ENCODE measurements around the gene CERS2.

GRCh38 chr1:150981805-150982712 is 7.4 kb upstream of the CERS2 start, which contains the start of gene ANXA9:
- TF ChIP-seq, protein P1, sequence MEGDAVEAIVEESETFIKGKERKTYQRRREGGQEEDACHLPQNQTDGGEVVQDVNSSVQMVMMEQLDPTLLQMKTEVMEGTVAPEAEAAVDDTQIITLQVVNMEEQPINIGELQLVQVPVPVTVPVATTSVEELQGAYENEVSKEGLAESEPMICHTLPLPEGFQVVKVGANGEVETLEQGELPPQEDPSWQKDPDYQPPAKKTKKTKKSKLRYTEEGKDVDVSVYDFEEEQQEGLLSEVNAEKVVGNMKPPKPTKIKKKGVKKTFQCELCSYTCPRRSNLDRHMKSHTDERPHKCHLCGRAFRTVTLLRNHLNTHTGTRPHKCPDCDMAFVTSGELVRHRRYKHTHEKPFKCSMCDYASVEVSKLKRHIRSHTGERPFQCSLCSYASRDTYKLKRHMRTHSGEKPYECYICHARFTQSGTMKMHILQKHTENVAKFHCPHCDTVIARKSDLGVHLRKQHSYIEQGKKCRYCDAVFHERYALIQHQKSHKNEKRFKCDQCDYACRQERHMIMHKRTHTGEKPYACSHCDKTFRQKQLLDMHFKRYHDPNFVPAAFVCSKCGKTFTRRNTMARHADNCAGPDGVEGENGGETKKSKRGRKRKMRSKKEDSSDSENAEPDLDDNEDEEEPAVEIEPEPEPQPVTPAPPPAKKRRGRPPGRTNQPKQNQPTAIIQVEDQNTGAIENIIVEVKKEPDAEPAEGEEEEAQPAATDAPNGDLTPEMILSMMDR (conservative IDR thresholded peaks at IDR 0.05; ENCODE audit: low read length) = no peak
- TF ChIP-seq EZH2phosphoT487 (IDR thresholded peaks at IDR 0.05; ENCODE audit: borderline replicate concordance, low read depth, low read length) = no peak
